ENCODE measurements around the gene TMEM220.

Gene TMEM220

GRCh38 chr17:10729334-10730193, at the start of gene TMEM220:
Gene TMEM220, minus strand, starts transcription at chr17:10730023. Its CDS starts 172 bp downstream, at chr17:10729851.
- DNase-seq: peak; percentile 83

DNA sequence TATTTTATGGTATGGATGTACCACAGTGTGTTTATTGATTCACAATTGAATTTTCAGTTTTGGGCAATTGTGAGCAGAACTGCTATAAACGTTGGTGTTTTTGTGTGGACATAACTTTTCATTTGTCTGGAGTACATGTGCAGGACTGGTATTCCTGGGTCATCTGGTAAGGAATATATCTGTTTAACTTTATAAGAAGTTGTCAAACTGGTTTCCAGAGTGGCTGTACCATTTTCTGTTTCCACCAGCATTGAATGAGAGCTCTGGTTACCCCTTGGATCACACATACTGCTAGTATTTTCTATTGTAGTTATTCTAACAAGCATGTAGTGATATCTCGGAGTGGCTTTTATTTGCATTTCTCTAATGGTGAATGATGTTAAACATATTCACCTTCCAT, 49.8 kb upstream of the TMEM220 start:
- no peak for DNase-seq

GRCh38 chr17:10777890-10778289, 48.1 kb upstream of the TMEM220 start:
- DNase-seq: no peak

DNA sequence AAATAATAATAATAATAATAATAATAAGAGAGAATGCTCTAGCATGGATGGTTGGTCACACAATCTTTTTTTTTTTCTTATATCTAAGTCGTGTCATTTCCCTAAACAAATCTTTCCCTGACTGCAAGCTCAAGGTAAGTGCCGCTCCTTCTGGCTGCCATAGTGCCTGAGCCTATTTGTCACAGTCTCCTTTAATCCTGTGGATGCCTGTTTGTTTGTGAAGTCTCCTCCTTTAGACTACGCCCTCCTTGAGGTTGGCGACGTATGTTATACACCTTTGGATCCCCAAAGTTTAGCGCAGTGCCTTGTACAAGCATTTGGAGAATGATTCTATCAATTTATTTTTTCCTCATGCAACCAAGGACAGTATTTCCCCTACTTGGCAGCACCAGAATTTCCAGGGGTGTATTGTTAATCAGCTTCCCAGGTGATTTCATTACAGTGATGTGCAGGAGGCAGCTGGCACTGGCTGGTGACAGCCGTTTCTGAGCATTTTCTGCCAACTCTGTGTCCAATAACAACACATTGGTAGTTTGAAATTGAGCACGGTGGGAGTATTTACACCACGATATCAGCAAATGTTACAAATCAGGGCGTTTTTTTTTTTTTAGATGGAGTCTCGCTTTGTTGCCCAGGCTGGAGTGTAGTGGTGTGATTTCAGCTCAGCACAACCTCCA, 47.4 kb upstream of the TMEM220 start:
- no peak for DNase-seq

GRCh38 chr17:10776381-10776780, 46.6 kb upstream of the TMEM220 start:
- no peak for DNase-seq

GRCh38 chr17:10775740-10776356, 46.0 kb upstream of the TMEM220 start:
- DNase-seq: no peak

GRCh38 chr17:10775058-10775457, 45.2 kb upstream of the TMEM220 start:
- no peak for DNase-seq

- no peak for DNase-seq
These were observed 43.6 kb upstream of the TMEM220 start for GRCh38 chr17:10773391-10773790.

DNA sequence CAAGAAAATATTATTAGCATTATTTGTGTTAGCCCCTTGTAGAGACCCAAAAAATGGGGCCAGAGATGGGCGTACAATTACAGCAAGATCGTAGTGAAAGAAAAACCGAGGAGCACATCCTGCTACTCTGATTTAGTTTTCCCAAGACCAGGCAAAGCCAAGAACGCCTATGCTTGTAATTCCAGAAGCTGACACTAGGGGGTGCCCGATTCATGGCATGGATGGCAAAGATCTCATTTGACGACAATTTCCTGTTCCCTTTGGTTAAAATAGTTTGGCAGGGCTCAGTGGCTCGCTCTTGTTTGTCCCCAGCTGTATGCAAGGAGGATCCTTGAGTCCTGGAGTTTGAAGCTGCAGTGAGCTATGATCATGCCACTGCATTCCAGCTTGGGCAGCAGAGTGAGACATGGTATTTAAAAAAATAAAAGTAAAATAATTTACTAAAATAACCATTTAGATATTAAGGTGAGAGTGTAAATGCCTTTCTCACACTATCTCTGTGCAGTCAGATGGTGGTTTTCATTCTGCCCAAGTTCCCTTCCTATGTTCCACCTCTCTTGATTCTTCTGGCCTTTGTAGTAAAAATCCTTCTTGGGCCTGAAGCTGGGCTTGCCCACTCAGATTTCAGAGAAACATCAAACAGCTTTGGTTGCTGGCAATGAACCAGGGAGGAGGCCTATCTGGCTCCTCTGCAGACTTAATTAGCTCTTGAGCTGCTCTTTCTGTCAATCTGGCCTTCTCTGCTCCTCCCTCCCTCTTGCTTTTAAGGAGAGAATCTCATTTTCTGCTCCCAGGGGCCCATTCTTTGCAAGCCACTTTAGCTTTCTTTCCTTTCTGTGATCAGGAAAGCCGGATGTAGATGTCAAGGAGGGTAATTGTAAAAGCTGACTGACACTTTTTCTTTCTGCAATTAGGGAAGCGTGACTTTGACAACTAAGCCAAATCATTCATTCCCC, 42.9 kb upstream of the TMEM220 start:
- DNase-seq: peak; percentile 69

DNA sequence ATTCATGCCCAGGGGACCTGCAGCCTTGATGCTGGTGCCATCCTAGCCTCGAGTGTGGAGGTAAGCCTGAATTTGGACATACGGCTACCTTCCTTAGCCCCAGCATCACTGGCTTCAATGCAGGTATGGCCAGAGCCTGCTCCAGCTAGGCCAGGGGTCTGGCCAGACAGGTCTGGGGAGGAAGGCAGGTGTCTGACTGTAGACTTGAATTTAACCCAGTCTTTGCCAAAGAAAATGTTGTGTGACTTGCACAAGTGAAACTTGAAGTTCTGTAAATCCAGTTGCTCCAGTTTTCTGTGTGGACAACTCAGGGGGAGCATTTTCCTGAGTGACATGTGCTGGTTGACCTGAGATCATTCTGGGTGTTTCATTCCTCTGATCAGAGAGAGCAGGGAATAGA, 41.3 kb upstream of the TMEM220 start:
- DNase-seq: no peak

- DNase-seq: no peak
These were observed 40.0 kb upstream of the TMEM220 start for GRCh38 chr17:10769840-10770239.

GRCh38 chr17:10768750-10769251, 39.0 kb upstream of the TMEM220 start:
- DNase-seq: no peak

DNA sequence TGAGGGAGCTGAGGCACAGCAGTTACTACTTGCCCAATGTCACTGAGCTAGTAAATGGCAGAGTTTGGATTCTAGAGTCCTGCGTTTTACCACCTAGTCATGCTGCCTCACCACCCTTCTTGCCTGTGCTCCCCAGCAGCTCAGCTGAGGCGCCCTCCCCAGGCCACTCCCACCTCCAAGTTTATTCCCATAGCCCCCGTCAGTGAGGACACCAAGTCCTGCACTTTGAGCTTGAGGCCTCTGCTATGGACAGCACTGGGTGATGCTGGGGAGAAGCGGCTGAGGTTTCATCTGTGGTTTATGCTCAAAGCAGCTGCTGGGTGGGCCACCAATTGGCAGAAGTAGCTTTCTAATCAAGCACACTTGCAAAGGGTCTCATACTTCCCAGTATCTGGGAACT, 37.4 kb upstream of the TMEM220 start:
- no peak for DNase-seq

- no peak for DNase-seq
These were observed 32.2 kb upstream of the TMEM220 start for GRCh38 chr17:10762037-10762436.

- no peak for DNase-seq
These were observed 31.5 kb upstream of the TMEM220 start for GRCh38 chr17:10761281-10761680.

GRCh38 chr17:10758062-10758461, 28.2 kb upstream of the TMEM220 start:
- no peak for DNase-seq

- no peak for DNase-seq
These were observed 27.8 kb upstream of the TMEM220 start for GRCh38 chr17:10757647-10758046.

DNA sequence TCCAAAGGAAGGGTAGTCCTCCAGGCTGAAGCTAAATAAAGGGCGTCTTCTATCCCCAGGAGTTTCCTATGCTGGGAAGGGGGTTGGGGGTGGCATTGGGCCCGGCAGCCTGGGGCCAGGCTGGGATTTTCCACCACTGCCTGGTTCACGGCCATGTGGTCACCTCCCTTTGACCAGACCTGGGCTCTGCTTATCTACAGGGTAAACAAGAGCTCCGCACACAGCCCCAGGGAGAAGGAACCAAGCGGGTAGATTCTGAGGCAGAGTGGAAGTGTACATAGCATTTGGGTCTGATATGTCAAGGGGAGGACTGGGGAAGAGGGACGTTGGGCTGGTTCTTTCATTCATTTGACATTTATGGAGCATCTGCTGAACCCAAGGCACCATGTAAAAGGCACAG, 27.2 kb upstream of the TMEM220 start:
- no peak for DNase-seq

DNA sequence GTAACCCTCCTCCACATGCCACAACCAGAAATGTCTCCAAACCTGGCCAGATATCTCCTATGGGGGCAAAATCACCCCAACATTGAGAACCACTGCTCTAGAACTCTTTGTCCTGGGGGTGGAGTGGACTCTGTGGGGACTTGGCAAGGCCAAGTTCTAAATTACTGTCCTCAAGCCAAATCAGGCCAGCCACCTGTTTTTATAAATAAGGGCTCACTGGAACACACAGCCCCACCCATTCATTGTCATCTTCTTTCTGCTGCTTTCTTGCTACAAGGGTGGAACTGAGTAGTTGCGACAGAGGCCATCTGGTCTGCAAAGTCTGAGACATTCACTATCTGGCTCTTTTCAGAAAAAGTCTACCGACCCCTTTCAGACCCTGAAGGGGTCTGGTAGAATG, 26.8 kb upstream of the TMEM220 start:
- no peak for DNase-seq

- DNase-seq: no peak
These were observed 26.4 kb upstream of the TMEM220 start for GRCh38 chr17:10756185-10756584.

- no peak for DNase-seq
These were observed 25.8 kb upstream of the TMEM220 start for GRCh38 chr17:10755592-10756127.
